ENCODE measurements around the gene METTL13.

DNA sequence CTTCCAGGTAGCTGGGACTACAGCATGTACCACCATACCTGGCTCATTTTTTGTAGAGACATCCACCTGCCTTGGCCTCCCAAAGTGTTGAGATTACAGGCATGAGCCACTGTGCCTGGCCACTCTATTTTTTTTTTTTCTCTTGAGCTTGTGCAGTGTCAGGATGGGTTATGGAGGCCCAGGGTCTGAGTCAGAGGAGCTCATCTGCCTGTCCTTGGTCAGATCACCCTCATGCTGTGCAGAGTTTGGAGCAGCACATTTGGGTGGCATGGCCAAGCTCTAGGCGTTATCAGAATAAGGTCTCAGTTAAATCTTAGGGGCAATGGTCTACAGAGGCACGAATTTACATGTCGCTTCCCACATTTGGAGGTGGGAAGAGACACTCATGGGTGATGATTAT lies 16.9 kb downstream of the METTL13 start:
- TF ChIP-seq POLR2A (IDR thresholded peaks at IDR 0.05; ENCODE audit: low read depth, low read length) (no peak), POLR2AphosphoS5 (IDR thresholded peaks at IDR 0.05; ENCODE audit: low read depth, low read length) (no peak), TAF1 (IDR thresholded peaks at IDR 0.05; ENCODE audit: low read depth, low read length) (no peak)
